ENCODE data around the gene TOX3. TPM values are rescaled to one million over a fixed set of nuclear protein-coding genes. Genes with fewer than 3 reads are reported as not detected.

TOX3 gene
- total and polyA plus RNA-seq, 8 donors = 2.8 to 6.0 (median 4.9) TPM

DNA sequence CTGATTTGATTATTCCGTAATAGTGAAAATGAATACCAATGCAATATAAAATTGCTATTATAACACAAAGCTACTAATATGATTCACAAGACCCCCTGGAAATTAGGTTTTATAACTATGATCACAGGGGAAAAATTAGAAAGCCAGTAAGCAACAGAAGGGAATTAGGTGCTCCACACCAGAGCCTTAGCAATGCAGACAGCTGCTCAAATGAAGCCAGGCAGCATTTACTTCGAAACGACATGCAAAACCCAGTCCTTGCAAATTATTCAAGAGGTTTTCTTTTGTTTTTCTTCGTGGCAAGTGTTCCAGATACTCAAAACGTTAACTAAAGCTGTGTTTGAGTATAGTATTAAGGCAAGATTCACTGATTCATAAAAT, 47.9 kb downstream of the TOX3 start:
- TF ChIP-seq, protein P1, sequence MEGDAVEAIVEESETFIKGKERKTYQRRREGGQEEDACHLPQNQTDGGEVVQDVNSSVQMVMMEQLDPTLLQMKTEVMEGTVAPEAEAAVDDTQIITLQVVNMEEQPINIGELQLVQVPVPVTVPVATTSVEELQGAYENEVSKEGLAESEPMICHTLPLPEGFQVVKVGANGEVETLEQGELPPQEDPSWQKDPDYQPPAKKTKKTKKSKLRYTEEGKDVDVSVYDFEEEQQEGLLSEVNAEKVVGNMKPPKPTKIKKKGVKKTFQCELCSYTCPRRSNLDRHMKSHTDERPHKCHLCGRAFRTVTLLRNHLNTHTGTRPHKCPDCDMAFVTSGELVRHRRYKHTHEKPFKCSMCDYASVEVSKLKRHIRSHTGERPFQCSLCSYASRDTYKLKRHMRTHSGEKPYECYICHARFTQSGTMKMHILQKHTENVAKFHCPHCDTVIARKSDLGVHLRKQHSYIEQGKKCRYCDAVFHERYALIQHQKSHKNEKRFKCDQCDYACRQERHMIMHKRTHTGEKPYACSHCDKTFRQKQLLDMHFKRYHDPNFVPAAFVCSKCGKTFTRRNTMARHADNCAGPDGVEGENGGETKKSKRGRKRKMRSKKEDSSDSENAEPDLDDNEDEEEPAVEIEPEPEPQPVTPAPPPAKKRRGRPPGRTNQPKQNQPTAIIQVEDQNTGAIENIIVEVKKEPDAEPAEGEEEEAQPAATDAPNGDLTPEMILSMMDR (IDR thresholded peaks at IDR 0.05) = no peak
- intact Hi-C loops (cut with DNase I) = no loop called here
- Histone ChIP-seq H3K9me3 (no peaks in the 10 kb centered on the region), H3K4me3 (no peak overlapping the region), H3K27ac (no peak overlapping the region), H3K27me3 (no peaks in the 10 kb centered on the region), H3K36me3 (no peaks in the 10 kb centered on the region), H3K4me1 (no peaks in the 10 kb centered on the region)
- no peak for DNase-seq
- ATAC-seq = no peak

DNA sequence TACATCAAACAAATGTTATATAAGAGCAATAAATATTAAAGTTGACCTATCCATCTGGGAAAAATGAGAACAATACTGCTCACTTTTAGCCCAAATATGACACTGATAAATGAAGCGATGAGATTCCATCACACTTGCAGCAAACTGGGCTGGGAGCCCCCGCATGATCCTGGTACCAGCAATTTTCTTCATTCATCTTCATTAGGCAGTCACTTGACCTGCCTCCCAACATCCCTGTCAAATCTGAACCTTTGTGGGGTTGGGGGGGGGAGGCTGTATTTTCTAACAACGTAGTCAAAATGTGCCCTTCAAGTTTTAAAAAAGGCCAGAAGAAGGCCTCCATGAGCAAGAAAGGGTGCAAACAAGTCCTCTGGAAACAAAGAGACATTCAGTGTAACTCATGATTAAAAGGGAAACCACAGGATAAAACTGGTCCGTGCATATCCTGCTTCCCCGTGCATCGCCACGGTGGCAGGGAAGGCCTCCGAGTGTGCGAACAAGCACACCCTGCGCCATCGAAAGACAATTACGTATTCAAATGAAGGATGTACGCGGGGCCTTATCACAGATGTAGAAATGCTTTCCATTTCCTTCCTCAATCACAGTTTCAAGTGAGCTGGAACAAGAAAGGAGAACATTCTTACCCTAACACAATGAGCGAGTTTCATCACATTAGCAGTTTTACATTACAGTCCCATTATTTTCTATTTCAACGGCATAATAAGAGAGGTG, 48.4 kb downstream of the TOX3 start:
- ATAC-seq (no peak), DNase-seq (no peak)
- Histone ChIP-seq H3K27me3 (no peaks in the 10 kb centered on the region), H3K9me3 (no peaks in the 10 kb centered on the region), H3K4me3 (no peak overlapping the region), H3K36me3 (no peaks in the 10 kb centered on the region), H3K27ac (no peak overlapping the region), H3K4me1 (no peaks in the 10 kb centered on the region)
- intact Hi-C loops (cut with DNase I) = no loop called here
- TF ChIP-seq, protein P1 (IDR thresholded peaks at IDR 0.05) = no peak

DNA sequence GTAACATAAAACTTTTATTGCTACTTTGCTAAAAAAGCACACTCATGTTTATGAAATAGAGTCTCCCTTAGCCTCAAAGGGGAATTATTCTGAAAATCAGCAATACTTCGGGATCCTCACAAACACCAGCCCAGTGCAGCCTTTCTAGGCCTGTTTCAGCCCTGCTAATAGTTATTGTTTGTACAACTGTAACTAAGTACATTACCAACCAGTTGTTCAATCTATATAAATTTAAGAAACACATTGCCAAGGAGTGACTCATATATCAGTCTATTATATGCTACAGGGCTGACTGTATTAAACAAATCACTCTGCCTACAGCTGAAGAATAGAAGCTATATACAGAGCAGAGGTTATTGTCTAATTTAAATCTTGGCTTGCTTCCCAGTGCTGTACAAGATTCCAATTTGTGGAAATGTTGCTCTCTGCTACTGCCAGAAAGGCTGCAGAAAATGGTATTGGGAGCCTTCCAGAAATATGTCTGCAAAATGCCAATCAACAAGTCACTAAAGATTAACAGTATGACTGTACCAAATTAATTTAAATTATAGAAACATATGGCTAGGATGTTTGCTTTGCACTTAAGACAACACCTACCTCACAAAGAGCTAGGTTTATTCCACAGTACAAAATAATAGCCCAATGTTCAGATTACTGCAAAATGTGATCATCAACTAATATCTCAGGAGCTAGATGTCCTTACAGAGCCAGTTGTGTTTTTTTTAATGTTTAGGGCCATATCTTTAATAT, 49.7 kb downstream of the TOX3 start:
- DNase-seq (peak in 2 of 4 donors; percentile 48 to 50), ATAC-seq (no peak)
- TF ChIP-seq, protein P1 (IDR thresholded peaks at IDR 0.05) = no peak
- intact Hi-C loops (cut with DNase I) = no loop called here
- no peaks in the 10 kb centered on the region for H3K9me3 ChIP-seq
- no peaks in the 10 kb centered on the region for H3K27me3 ChIP-seq
- H3K4me1 ChIP-seq = no peaks in the 10 kb centered on the region
- H3K4me3 ChIP-seq = no peak overlapping the region
- H3K36me3 ChIP-seq = no peaks in the 10 kb centered on the region
- no peak overlapping the region for H3K27ac ChIP-seq

DNA sequence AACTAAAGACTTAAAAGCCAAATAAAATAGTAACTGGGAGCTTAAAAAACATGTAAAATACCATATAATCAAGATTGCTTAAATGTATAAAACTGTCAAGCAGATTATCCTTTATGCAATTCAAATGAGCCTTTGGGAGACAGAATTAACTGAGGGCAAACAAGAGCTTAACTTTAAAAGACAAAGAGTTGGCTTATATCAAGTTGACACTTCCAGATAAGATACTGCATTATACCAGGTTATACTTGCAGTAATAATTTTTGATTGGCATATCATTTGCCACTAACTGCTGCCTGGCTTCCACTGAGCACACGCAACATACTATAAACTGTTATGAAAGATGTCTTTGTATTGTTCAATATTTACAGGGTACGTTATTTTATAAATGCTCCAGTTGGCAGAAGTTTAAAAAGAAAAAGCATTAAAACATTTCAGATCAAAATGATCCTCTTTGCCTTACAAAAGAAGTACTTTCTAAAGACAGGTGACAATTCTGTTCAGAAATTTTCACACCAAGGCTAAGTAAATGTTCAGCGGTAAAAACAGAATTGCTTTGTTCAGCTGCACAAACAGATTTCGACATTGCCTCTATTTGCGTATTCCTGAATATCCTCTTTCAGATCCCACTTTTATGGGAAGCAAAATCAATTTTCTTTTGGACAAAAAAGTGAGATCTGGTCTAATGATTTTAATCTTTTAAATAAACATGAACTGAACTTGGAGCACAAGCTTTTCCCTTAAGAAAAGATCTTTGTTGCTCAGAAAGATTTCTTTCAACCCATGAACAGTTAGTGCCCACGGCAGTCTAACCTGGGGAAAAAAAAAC, 50.7 kb downstream of the TOX3 start:
- Histone ChIP-seq H3K4me1 (no peaks in the 10 kb centered on the region), H3K27me3 (no peaks in the 10 kb centered on the region), H3K4me3 (no peak overlapping the region), H3K9me3 (no peaks in the 10 kb centered on the region), H3K27ac (no peak overlapping the region), H3K36me3 (no peaks in the 10 kb centered on the region)
- intact Hi-C loops (cut with DNase I) = no loop called here
- TF ChIP-seq, protein P1 (IDR thresholded peaks at IDR 0.05) = no peak
- DNase-seq (no peak), ATAC-seq (no peak)

DNA sequence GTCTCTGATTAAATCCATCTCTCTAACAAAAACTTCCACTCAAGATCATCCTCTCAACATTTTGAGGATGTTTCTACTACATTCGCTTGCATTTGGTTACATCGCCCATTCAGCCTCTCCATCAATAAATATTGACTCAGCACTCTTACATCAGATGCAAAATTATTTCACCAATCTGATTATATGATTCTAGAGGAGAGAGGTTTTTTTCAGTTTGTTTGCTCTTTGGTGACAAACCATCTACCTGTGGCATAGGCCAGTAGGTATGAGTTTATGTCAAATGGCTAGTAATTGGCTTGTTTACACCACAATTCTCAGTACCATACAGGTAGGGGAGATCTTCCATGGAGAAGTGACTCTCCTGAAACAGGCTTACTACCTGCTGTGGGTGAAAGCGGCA, 52.3 kb downstream of the TOX3 start:
- TF ChIP-seq, protein P1 (IDR thresholded peaks at IDR 0.05) = no peak
- no peak overlapping the region for H3K27ac ChIP-seq
- H3K9me3 ChIP-seq = no peaks in the 10 kb centered on the region
- no peaks in the 10 kb centered on the region for H3K36me3 ChIP-seq
- H3K4me3 ChIP-seq = no peak overlapping the region
- intact Hi-C loops (cut with DNase I) = no loop called here
- DNase-seq (no peak), ATAC-seq (no peak)
- H3K4me1 ChIP-seq = no peaks in the 10 kb centered on the region
- H3K27me3 ChIP-seq = no peaks in the 10 kb centered on the region
